ENCODE data around the gene CDKN2B-AS1. TPM values are rescaled to one million over a fixed set of nuclear protein-coding genes. Genes with fewer than 3 reads are reported as not detected.

The CDKN2B-AS1 gene
- polyA plus RNA-seq, 1 donor from 2014 or later: not detected

DNA sequence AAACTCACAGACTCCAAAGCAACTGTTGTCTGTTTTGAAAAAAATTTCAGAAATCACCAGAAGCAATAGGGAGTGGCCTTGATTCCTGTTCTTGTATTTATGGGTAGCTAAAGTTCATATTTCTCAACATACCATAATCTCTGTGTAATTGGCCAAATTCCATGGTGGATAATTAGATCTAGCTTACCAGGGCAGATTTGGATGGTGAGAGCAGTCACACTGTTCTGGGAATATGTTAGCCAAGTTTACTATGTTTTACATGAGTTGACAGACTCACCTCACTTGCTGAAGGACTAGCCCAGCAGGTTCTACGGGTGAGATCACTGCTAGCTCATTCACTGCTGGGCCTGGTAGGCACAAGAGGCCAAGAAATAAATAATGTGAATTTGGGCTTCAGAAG lies 47.2 kb downstream of the CDKN2B-AS1 start:
- Histone ChIP-seq H3K27me3 (ENCODE audit: insufficient read depth, low read depth, low read length) (no peaks in the 10 kb centered on the region), H3K27ac (ENCODE audit: low read length) (no peak overlapping the region), H4K20me1 (ENCODE audit: insufficient read depth) (no peaks in the 10 kb centered on the region), H3F3A (ENCODE audit: insufficient read depth, low read length, poor library complexity, severe bottlenecking) (no peaks in the 10 kb centered on the region), H3K36me3 (ENCODE audit: insufficient read depth, low read length) (no peaks in the 10 kb centered on the region), H3K4me3 (ENCODE audit: low read length) (no peak overlapping the region), H3K9me2 (ENCODE audit: insufficient read depth, low read length) (no peaks in the 10 kb centered on the region), H3K79me2 (replicated peaks; ENCODE audit: insufficient read depth, low read length) (no peaks in the 10 kb centered on the region), H3K4me2 (ENCODE audit: low read length) (no peak overlapping the region), H2AFZ (ENCODE audit: low read depth, low read length) (no peak overlapping the region), H3K9me3 (ENCODE audit: low read length) (no peaks in the 10 kb centered on the region), H3K9ac (ENCODE audit: low read length) (no peak overlapping the region)
- TF ChIP-seq MXI1 (conservative IDR thresholded peaks at IDR 0.05; ENCODE audit: poor library complexity, severe bottlenecking) (no peak), EZH2 (IDR thresholded peaks at IDR 0.05; ENCODE audit: borderline replicate concordance, insufficient read depth, low read length, poor library complexity, severe bottlenecking) (no peak), POLR2AphosphoS5 (IDR thresholded peaks at IDR 0.05) (no peak), EP300 (conservative IDR thresholded peaks at IDR 0.05; ENCODE audit: poor library complexity, severe bottlenecking) (no peak), RAD21 (conservative IDR thresholded peaks at IDR 0.05) (no peak), TAF1 (IDR thresholded peaks at IDR 0.05; ENCODE audit: low read depth) (no peak), SMC3 (conservative IDR thresholded peaks at IDR 0.05; ENCODE audit: poor library complexity) (no peak)
- TF ChIP-seq, protein P1, sequence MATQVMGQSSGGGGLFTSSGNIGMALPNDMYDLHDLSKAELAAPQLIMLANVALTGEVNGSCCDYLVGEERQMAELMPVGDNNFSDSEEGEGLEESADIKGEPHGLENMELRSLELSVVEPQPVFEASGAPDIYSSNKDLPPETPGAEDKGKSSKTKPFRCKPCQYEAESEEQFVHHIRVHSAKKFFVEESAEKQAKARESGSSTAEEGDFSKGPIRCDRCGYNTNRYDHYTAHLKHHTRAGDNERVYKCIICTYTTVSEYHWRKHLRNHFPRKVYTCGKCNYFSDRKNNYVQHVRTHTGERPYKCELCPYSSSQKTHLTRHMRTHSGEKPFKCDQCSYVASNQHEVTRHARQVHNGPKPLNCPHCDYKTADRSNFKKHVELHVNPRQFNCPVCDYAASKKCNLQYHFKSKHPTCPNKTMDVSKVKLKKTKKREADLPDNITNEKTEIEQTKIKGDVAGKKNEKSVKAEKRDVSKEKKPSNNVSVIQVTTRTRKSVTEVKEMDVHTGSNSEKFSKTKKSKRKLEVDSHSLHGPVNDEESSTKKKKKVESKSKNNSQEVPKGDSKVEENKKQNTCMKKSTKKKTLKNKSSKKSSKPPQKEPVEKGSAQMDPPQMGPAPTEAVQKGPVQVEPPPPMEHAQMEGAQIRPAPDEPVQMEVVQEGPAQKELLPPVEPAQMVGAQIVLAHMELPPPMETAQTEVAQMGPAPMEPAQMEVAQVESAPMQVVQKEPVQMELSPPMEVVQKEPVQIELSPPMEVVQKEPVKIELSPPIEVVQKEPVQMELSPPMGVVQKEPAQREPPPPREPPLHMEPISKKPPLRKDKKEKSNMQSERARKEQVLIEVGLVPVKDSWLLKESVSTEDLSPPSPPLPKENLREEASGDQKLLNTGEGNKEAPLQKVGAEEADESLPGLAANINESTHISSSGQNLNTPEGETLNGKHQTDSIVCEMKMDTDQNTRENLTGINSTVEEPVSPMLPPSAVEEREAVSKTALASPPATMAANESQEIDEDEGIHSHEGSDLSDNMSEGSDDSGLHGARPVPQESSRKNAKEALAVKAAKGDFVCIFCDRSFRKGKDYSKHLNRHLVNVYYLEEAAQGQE (IDR thresholded peaks at IDR 0.05; ENCODE audit: borderline replicate concordance): no peak
- TF ChIP-seq, protein P2, sequence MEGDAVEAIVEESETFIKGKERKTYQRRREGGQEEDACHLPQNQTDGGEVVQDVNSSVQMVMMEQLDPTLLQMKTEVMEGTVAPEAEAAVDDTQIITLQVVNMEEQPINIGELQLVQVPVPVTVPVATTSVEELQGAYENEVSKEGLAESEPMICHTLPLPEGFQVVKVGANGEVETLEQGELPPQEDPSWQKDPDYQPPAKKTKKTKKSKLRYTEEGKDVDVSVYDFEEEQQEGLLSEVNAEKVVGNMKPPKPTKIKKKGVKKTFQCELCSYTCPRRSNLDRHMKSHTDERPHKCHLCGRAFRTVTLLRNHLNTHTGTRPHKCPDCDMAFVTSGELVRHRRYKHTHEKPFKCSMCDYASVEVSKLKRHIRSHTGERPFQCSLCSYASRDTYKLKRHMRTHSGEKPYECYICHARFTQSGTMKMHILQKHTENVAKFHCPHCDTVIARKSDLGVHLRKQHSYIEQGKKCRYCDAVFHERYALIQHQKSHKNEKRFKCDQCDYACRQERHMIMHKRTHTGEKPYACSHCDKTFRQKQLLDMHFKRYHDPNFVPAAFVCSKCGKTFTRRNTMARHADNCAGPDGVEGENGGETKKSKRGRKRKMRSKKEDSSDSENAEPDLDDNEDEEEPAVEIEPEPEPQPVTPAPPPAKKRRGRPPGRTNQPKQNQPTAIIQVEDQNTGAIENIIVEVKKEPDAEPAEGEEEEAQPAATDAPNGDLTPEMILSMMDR (IDR thresholded peaks at IDR 0.05; ENCODE audit: poor library complexity, severe bottlenecking): no peak

DNA sequence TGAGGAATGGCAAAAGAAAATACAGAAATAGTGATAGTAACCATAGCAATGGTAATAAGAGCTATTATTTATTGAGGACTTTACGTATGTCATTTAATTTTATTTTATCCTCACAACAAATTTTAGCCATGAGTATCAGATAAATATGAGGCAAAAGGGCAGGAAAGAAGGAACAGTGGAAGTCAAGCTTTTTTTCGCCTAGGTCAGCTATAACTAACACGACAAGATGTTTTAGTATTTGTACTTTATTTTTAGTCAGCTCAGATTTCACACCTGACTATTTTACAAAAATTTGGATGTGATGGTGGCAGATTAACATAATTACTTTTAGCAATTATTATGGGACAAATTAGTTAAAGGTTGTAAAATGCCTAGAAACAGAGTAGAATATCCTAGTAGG lies 49.3 kb downstream of the CDKN2B-AS1 start:
- Histone ChIP-seq H4K20me1 (ENCODE audit: insufficient read depth) (no peaks in the 10 kb centered on the region), H3K36me3 (ENCODE audit: insufficient read depth, low read length) (no peaks in the 10 kb centered on the region), H3K9ac (ENCODE audit: low read length) (no peak overlapping the region), H3K4me2 (ENCODE audit: low read length) (no peak overlapping the region), H3K9me2 (ENCODE audit: insufficient read depth, low read length) (no peaks in the 10 kb centered on the region), H3K9me3 (ENCODE audit: low read length) (no peaks in the 10 kb centered on the region), H3K27me3 (ENCODE audit: insufficient read depth, low read depth, low read length) (no peaks in the 10 kb centered on the region), H3K79me2 (replicated peaks; ENCODE audit: insufficient read depth, low read length) (no peaks in the 10 kb centered on the region), H3K27ac (ENCODE audit: low read length) (no peak overlapping the region), H2AFZ (ENCODE audit: low read depth, low read length) (no peak overlapping the region), H3F3A (ENCODE audit: insufficient read depth, low read length, poor library complexity, severe bottlenecking) (no peaks in the 10 kb centered on the region), H3K4me3 (ENCODE audit: low read length) (no peak overlapping the region)
- TF ChIP-seq, protein P2 (IDR thresholded peaks at IDR 0.05; ENCODE audit: poor library complexity, severe bottlenecking): no peak
- TF ChIP-seq, protein P1 (IDR thresholded peaks at IDR 0.05; ENCODE audit: borderline replicate concordance): no peak
- no peak for TF ChIP-seq TAF1 (IDR thresholded peaks at IDR 0.05; ENCODE audit: low read depth)
- TF ChIP-seq EZH2 (IDR thresholded peaks at IDR 0.05; ENCODE audit: borderline replicate concordance, insufficient read depth, low read length, poor library complexity, severe bottlenecking): no peak
- no peak for TF ChIP-seq POLR2AphosphoS5 (IDR thresholded peaks at IDR 0.05)
- TF ChIP-seq RAD21 (conservative IDR thresholded peaks at IDR 0.05): no peak
- no peak for TF ChIP-seq SMC3 (conservative IDR thresholded peaks at IDR 0.05; ENCODE audit: poor library complexity)
- no peak for TF ChIP-seq EP300 (conservative IDR thresholded peaks at IDR 0.05; ENCODE audit: poor library complexity, severe bottlenecking)

Data from neural cell (in vitro differentiated cells).